UCSD-AML1 (cell line): ENCODE measurements around the gene IL17REL.

Experiments
- DNase-seq: peaks from one replicate; lab custom pipeline; 2025; ENCODE audit not compliant: unreplicated experiment; lab: John Stamatoyannopoulos, UW

Gene IL17REL

GRCh38 chr22:50046481-50047245 is 34.1 kb upstream of the IL17REL start:
- DNase-seq = no peak

GRCh38 chr22:50046019-50046415 is 33.5 kb upstream of the IL17REL start:
- no peak for DNase-seq

GRCh38 chr22:50045211-50046018 is 32.9 kb upstream of the IL17REL start:
- DNase-seq = no peak

GRCh38 chr22:50044485-50045118 is 32.0 kb upstream of the IL17REL start:
- DNase-seq = no peak

- DNase-seq = no peak
Measured at GRCh38 chr22:50041361-50042065, 28.9 kb upstream of the IL17REL start.

GRCh38 chr22:50040717-50041116 is 28.2 kb upstream of the IL17REL start:
- DNase-seq = no peak

- DNase-seq = no peak
Measured at GRCh38 chr22:50039669-50040443, 27.3 kb upstream of the IL17REL start.

GRCh38 chr22:50035976-50036724 is 23.6 kb upstream of the IL17REL start:
- no peak for DNase-seq

- no peak for DNase-seq
Measured at GRCh38 chr22:50035131-50035881, 22.7 kb upstream of the IL17REL start.

GRCh38 chr22:50034126-50035081 is 21.8 kb upstream of the IL17REL start:
- no peak for DNase-seq

GRCh38 chr22:50032941-50033601 is 20.5 kb upstream of the IL17REL start:
- DNase-seq = no peak

GRCh38 chr22:50032109-50032871 is 19.7 kb upstream of the IL17REL start:
- DNase-seq = no peak

GRCh38 chr22:50031189-50032091 is 18.9 kb upstream of the IL17REL start:
- DNase-seq = no peak

- DNase-seq = peak; percentile 79
Measured at GRCh38 chr22:50030297-50031188, 18.0 kb upstream of the IL17REL start.
